DLD1 (cell line): ENCODE data around the gene IL1R2.

ENCODE experiments used
- in situ Hi-C: cut with HindIII; loops from 2 replicates; pipeline ENCODE4 v1.10.0; 2017; ENCODE audit warnings: low sequenced_read_pairs

Gene IL1R2

GRCh38 chr2:102016399-102016955 is 24.7 kb downstream of the IL1R2 start:
- in situ Hi-C loops, result no loop called here

- in situ Hi-C loops, result no loop called here
Measured at GRCh38 chr2:102018823-102019445, 27.2 kb downstream of the IL1R2 start.

- in situ Hi-C loops, result no loop called here
Measured at GRCh38 chr2:102020596-102021170, 28.9 kb downstream of the IL1R2 start.

- in situ Hi-C loops, result no loop called here
Measured at GRCh38 chr2:102021779-102022178, 30.0 kb downstream of the IL1R2 start.

- in situ Hi-C loops, result no loop called here
Measured at GRCh38 chr2:102022884-102023539, 31.3 kb downstream of the IL1R2 start.

GRCh38 chr2:102024410-102024809 is 32.6 kb downstream of the IL1R2 start:
- in situ Hi-C loops, result no loop called here

GRCh38 chr2:102025016-102025501 is 33.3 kb downstream of the IL1R2 start:
- in situ Hi-C loops, result no loop called here

GRCh38 chr2:102025583-102026267 is 34.0 kb downstream of the IL1R2 start:
- in situ Hi-C loops, result no loop called here

- in situ Hi-C loops, result no loop called here
Measured at GRCh38 chr2:102027036-102027980, 35.5 kb downstream of the IL1R2 start.

- in situ Hi-C loops, result no loop called here
Measured at GRCh38 chr2:102028470-102028869, 36.7 kb downstream of the IL1R2 start.

GRCh38 chr2:102029405-102029804 is 37.6 kb downstream of the IL1R2 start:
- in situ Hi-C loops, result no loop called here

- in situ Hi-C loops, result no loop called here
Measured at GRCh38 chr2:102029952-102030351, 38.2 kb downstream of the IL1R2 start.

- in situ Hi-C loops, result no loop called here
Measured at GRCh38 chr2:102030502-102030854, 38.7 kb downstream of the IL1R2 start.

GRCh38 chr2:102030855-102031527 is 39.2 kb downstream of the IL1R2 start:
- in situ Hi-C loops, result no loop called here

GRCh38 chr2:102032368-102033030 is 40.7 kb downstream of the IL1R2 start:
- in situ Hi-C loops, result no loop called here

GRCh38 chr2:102033031-102033749 is 41.4 kb downstream of the IL1R2 start:
- in situ Hi-C loops, result no loop called here

- in situ Hi-C loops, result no loop called here
Measured at GRCh38 chr2:102033750-102034682, 42.3 kb downstream of the IL1R2 start.
